ENCODE measurements around the gene PFDN1.

DNA sequence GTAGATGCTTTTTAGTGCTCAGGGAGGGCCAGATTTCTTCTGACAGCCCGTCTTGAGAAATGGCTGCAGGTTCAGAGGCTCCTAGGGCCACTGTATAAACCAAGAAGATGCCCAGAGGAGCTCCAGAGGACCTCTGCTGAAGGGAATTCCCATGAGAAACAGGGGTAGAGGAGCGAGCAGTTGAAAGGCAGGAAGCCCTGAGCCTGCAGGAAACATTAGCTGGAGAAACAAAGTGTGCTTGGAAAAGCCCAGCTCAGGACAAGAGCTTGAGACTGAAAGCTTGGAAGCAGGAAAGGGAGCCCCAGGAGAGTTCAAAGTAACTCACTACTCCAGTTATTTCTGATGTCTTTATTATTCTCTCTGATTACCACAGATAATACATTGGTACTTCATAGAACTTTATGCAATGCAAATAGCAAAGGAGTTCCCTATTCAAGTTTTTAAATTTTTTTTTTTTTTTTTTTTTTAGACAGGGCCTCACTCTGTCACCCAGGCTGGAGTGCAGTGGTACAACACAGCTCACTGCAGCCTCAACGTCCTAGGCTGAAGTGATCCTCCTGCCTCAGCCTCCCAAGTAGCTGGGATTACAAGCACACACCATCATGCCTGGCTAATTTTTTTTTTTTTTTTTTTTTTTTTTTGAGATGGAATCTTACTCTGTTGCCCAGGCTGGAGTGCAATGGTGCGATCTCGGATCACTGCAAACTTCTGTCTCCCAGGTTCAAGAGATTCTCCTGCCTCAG, 27.0 kb upstream of the PFDN1 start:
- TF ChIP-seq, protein P1, sequence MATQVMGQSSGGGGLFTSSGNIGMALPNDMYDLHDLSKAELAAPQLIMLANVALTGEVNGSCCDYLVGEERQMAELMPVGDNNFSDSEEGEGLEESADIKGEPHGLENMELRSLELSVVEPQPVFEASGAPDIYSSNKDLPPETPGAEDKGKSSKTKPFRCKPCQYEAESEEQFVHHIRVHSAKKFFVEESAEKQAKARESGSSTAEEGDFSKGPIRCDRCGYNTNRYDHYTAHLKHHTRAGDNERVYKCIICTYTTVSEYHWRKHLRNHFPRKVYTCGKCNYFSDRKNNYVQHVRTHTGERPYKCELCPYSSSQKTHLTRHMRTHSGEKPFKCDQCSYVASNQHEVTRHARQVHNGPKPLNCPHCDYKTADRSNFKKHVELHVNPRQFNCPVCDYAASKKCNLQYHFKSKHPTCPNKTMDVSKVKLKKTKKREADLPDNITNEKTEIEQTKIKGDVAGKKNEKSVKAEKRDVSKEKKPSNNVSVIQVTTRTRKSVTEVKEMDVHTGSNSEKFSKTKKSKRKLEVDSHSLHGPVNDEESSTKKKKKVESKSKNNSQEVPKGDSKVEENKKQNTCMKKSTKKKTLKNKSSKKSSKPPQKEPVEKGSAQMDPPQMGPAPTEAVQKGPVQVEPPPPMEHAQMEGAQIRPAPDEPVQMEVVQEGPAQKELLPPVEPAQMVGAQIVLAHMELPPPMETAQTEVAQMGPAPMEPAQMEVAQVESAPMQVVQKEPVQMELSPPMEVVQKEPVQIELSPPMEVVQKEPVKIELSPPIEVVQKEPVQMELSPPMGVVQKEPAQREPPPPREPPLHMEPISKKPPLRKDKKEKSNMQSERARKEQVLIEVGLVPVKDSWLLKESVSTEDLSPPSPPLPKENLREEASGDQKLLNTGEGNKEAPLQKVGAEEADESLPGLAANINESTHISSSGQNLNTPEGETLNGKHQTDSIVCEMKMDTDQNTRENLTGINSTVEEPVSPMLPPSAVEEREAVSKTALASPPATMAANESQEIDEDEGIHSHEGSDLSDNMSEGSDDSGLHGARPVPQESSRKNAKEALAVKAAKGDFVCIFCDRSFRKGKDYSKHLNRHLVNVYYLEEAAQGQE (IDR thresholded peaks at IDR 0.05; ENCODE audit: insufficient replicate concordance, low read depth) = no peak
- TF ChIP-seq, protein P2, sequence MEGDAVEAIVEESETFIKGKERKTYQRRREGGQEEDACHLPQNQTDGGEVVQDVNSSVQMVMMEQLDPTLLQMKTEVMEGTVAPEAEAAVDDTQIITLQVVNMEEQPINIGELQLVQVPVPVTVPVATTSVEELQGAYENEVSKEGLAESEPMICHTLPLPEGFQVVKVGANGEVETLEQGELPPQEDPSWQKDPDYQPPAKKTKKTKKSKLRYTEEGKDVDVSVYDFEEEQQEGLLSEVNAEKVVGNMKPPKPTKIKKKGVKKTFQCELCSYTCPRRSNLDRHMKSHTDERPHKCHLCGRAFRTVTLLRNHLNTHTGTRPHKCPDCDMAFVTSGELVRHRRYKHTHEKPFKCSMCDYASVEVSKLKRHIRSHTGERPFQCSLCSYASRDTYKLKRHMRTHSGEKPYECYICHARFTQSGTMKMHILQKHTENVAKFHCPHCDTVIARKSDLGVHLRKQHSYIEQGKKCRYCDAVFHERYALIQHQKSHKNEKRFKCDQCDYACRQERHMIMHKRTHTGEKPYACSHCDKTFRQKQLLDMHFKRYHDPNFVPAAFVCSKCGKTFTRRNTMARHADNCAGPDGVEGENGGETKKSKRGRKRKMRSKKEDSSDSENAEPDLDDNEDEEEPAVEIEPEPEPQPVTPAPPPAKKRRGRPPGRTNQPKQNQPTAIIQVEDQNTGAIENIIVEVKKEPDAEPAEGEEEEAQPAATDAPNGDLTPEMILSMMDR (IDR thresholded peaks at IDR 0.05; ENCODE audit: insufficient read depth, low read length) = no peak
- TF ChIP-seq POLR2AphosphoS5 (IDR thresholded peaks at IDR 0.05; ENCODE audit: low read depth) = no peak

All from HL-60 (cell line).